ENCODE results near the gene CROCC2. TPM values are rescaled to one million over a fixed set of nuclear protein-coding genes. Genes with fewer than 3 reads are reported as not detected.

CROCC2 gene
- total RNA-seq, 2 experiments from 2014 or later = not detected

GRCh38 chr2:240965296-240965904 lies 59.3 kb downstream of the CROCC2 start:
- H4K20me1 ChIP-seq (ENCODE audit: insufficient read depth, low read length) = no peaks in the 10 kb centered on the region
- no TSS peak for BruUV-seq (replicated peaks)
- CTCF ChIA-PET (ENCODE audit: unreplicated experiment) = no interaction called here
- no peak overlapping the region for H3K27ac ChIP-seq (ENCODE audit: low read depth, low read length, poor library complexity, severe bottlenecking)
- no peak for TF ChIP-seq EZH2phosphoT487 (IDR thresholded peaks at IDR 0.05; ENCODE audit: borderline replicate concordance, low read depth, low read length)
- no peak for TF ChIP-seq CTCF (conservative IDR thresholded peaks at IDR 0.05; ENCODE audit: low read length)
- no peaks in the 10 kb centered on the region for H3K9me2 ChIP-seq (ENCODE audit: insufficient read depth, low read length)
- POLR2A ChIA-PET = no interaction called here
- no peaks in the 10 kb centered on the region for H3K36me3 ChIP-seq (ENCODE audit: insufficient read depth, low read length)
- intact Hi-C loops (cut with micrococcal nuclease; ENCODE audit: unreplicated experiment) = no loop called here
- DNase-seq (ENCODE audit: low spot score) = no peak
- H3K79me2 ChIP-seq (ENCODE audit: insufficient read depth, low read depth, low read length) = no peaks in the 10 kb centered on the region
- H3K9me3 ChIP-seq (ENCODE audit: low read length) = no peaks in the 10 kb centered on the region
- no peak overlapping the region for H3K4me2 ChIP-seq (ENCODE audit: low read length)
- H3K4me1 ChIP-seq (ENCODE audit: insufficient read depth, low read length, poor library complexity, severe bottlenecking) = no peaks in the 10 kb centered on the region
- no peak overlapping the region for H2AFZ ChIP-seq (ENCODE audit: low read length)
- no peak overlapping the region for H3K4me3 ChIP-seq (ENCODE audit: low read depth, low read length, poor library complexity, severe bottlenecking)

- Histone ChIP-seq H4K20me1 (ENCODE audit: insufficient read depth, low read length) (no peaks in the 10 kb centered on the region), H3K9me3 (ENCODE audit: low read length) (no peaks in the 10 kb centered on the region), H3K4me3 (ENCODE audit: low read depth, low read length, poor library complexity, severe bottlenecking) (no peak overlapping the region), H3K4me2 (ENCODE audit: low read length) (no peak overlapping the region), H3K79me2 (ENCODE audit: insufficient read depth, low read depth, low read length) (no peaks in the 10 kb centered on the region), H3K27ac (ENCODE audit: low read depth, low read length, poor library complexity, severe bottlenecking) (no peak overlapping the region), H3K9me2 (ENCODE audit: insufficient read depth, low read length) (no peaks in the 10 kb centered on the region), H3K4me1 (ENCODE audit: insufficient read depth, low read length, poor library complexity, severe bottlenecking) (no peaks in the 10 kb centered on the region), H2AFZ (ENCODE audit: low read length) (no peak overlapping the region), H3K36me3 (ENCODE audit: insufficient read depth, low read length) (no peaks in the 10 kb centered on the region)
- CTCF ChIA-PET (ENCODE audit: unreplicated experiment) = no interaction called here
- POLR2A ChIA-PET = no interaction called here
- no TSS peak for BruUV-seq (replicated peaks)
- intact Hi-C loops (cut with micrococcal nuclease; ENCODE audit: unreplicated experiment) = no loop called here
- DNase-seq (ENCODE audit: low spot score) = no peak
- no peak for TF ChIP-seq EZH2phosphoT487 (IDR thresholded peaks at IDR 0.05; ENCODE audit: borderline replicate concordance, low read depth, low read length)
Measured at GRCh38 chr2:240965905-240966456, 59.8 kb downstream of the CROCC2 start.

DNA sequence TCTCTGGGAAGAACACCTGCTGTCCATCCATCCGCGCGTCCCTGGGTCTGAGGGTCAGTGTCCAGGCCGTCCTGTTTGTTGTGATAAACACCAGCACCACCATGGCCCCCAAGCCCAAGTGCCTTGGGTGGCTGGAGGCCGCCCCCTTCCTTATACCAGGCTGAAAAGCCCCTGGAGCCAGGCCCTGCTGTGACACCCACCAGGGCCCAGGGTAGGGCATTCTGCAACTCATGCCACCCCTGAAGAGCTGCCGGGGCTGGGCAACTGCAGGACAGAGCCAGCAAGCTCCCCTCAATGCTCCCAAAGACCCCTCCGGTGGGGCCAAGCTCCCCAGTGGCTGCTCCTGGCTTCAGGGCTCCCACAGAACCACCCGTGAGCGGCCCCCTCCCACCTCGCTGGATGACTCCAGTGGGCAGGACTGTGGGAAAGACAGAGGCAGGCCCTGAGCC lies 60.3 kb downstream of the CROCC2 start:
- DNase-seq (ENCODE audit: low spot score) = no peak
- ChIA-PET POLR2A (no interaction called here), CTCF (ENCODE audit: unreplicated experiment) (no interaction called here)
- Histone ChIP-seq H3K79me2 (ENCODE audit: insufficient read depth, low read depth, low read length) (no peaks in the 10 kb centered on the region), H3K4me1 (ENCODE audit: insufficient read depth, low read length, poor library complexity, severe bottlenecking) (no peaks in the 10 kb centered on the region), H3K4me3 (ENCODE audit: low read depth, low read length, poor library complexity, severe bottlenecking) (no peak overlapping the region), H3K27ac (ENCODE audit: low read depth, low read length, poor library complexity, severe bottlenecking) (no peak overlapping the region), H3K9me2 (ENCODE audit: insufficient read depth, low read length) (no peaks in the 10 kb centered on the region), H3K4me2 (ENCODE audit: low read length) (no peak overlapping the region), H3K9me3 (ENCODE audit: low read length) (no peaks in the 10 kb centered on the region), H2AFZ (ENCODE audit: low read length) (no peak overlapping the region), H4K20me1 (ENCODE audit: insufficient read depth, low read length) (no peaks in the 10 kb centered on the region), H3K36me3 (ENCODE audit: insufficient read depth, low read length) (no peaks in the 10 kb centered on the region)
- intact Hi-C loops (cut with micrococcal nuclease; ENCODE audit: unreplicated experiment) = no loop called here
- no peak for TF ChIP-seq EZH2phosphoT487 (IDR thresholded peaks at IDR 0.05; ENCODE audit: borderline replicate concordance, low read depth, low read length)
- no peak for TF ChIP-seq CTCF (conservative IDR thresholded peaks at IDR 0.05; ENCODE audit: low read length)
- no TSS peak for BruUV-seq (replicated peaks)
